Measurements from ENCODE around the gene TLR5. TPM values are rescaled to one million over a fixed set of nuclear protein-coding genes. Genes with fewer than 3 reads are reported as not detected.
A peak's percentile ranks its signal among the peaks of the same experiment; 100 is the strongest.

Gene TLR5
- total RNA-seq, 1 donor from 2014 or later, result 15.5 TPM

DNA sequence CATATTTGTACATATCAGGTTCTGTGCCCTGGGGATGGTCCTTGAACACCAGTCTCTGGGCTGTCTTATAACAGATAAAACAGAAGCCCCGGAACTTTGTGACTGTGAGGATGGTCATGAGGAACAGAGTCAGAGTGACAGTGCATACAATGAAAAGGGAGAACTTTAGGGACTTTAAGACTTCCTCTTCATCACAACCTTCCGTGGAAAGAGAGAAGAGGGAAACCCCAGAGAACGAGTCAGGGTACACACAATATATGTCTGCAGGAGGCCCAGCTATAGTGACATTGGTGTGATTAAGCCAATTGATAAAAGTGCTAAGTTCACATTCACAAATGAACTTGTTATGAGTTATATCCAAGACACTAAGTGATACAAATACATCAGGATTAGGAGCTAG lies 32.1 kb downstream of the TLR5 start:
- DNase-seq (ENCODE audit: low spot score), result no peak

DNA sequence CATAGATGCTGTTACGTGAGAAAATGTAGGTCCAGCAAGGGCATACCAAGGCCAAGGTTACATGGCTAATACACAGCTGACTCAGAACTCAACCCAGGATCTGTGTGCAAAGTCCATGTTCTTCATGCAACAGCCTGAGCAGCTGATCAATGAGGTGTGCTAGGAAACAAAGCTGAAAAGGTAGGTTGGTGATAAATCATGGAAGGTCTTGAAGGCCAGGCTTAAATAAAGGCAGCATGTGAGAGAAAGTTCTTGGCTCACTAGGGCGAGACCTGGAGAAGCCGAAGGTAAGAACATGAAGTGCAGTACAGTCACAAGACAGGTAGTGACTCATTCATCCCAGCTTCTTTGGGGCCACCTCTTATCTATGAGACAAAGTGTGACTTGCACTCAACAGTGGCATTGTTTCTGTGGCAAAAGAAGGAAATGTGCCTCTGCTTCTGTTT lies 33.4 kb downstream of the TLR5 start:
- DNase-seq (ENCODE audit: low spot score), result peak; percentile 86

DNA sequence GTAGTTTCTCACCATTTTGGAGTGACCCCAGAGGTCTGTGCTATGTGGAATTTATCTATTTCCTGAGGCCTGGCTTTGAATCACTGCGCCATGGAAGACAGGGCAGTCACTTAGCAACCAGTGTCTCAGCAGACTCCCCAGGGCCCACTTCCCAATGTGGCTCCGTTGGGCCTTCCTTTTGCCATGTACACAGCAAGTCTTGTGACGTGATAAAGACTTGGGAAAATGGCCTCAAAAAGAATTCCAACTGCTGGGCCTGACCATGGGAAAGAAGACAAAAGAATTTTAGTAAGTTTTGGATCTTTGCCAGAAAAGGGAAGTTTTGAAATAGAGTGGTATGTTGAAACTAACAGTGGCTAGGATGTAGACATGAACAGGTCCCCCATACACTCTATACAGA lies 36.2 kb downstream of the TLR5 start:
- no peak for DNase-seq (ENCODE audit: low spot score)

DNA sequence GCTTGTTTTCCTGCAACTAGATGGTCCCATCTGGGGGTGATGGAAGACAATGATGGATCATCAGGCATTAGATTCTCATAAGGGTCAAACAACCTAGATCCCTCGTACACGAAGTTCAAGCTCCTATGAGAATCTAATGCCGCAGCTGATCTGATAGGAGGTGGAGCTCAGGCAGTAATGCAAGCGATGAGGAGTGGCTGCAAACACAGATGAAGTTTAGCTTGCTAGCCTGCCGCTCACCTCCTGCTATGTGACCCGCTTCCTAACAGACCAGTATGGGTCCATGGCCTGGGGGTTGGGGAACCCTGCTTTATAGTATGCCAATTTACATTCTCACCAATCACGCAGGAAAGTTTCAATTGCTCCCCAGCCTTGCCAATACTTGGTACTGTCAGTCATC lies 37.5 kb downstream of the TLR5 start:
- no peak for DNase-seq (ENCODE audit: low spot score)

DNA sequence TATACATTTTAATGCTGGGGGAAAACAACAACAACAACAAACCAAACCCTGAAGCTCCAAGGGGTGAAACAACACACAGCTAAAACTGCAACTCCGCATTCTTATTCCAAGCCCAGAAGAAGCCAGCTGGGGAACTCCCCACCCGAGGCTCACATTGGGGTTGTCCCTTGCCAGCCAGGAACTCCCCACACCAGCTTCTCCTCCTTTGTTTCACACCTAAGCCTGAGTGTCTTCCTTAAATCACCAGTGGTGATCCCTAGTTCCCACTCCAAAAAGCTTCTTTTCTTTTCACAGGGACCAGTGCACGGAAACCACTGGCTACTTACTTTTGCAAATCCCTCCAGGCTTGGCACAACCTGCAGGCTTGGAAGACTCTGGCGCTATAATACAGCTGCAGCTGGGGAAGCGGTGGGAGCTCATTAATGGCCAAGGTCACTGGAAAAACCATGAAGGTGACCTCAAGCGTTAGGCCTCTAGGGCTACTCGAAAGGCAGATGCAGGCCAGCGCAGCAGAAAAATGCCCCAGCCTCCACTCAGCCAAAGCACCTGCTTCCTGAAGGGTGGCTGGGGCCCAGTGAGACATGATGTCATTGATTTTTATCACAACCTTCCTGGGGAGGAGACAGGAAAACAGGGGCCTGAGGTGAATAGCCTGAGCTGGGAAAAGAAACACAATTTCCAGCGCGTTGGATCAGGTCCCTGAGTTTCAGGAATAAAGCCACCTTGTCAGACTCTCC lies 40.1 kb downstream of the TLR5 start:
- DNase-seq (ENCODE audit: low spot score), result peak; percentile 65

DNA sequence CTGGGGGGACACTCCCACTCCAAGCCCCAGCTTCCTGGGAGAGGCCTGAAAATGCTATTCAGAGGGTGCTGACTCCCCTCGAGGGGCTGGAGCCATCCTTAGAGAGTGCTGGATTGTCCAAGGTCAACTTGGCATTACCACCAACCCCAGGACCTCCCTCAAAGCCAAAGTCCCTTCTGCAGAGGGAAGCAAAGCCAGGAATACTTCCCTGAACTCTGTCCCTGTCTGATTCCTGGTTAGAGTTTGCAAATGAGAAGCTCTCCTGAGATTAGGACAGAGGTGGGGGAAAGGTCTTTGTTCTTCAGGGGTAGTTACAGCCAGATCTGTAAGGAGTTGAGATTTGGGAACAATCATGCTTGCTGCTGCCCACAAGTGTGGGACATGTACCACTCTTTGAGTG lies 45.3 kb downstream of the TLR5 start:
- no peak for DNase-seq (ENCODE audit: low spot score)

GRCh38 chr1:223095870-223096269 lies 47.2 kb downstream of the TLR5 start:
- no peak for DNase-seq (ENCODE audit: low spot score)

DNA sequence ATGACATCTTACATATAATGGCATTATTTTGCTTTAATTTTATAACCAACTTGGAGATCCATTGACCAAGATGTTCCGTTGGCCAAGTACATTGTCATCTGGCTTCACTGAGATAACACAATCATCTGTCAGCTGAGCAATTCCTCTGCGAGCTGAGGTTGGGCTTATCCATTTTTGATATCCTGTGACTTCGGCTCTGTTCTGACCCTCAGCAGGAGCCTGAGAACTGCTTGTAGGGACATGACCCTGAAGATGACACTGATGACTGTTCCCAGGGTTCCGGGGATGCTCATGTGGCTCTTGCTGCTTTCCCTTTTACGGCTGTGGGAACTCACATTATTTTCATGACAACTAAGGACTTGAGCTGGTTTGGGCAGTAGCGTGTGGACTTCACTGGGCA lies 51.2 kb downstream of the TLR5 start:
- DNase-seq (ENCODE audit: low spot score), result no peak

- DNase-seq (ENCODE audit: low spot score), result no peak
These were observed 53.8 kb downstream of the TLR5 start for GRCh38 chr1:223089250-223089649.

GRCh38 chr1:223088713-223089240 lies 54.3 kb downstream of the TLR5 start:
- DNase-seq (ENCODE audit: low spot score), result no peak

GRCh38 chr1:223087291-223088255 lies 55.5 kb downstream of the TLR5 start:
- DNase-seq (ENCODE audit: low spot score), result peak; percentile 31

DNA sequence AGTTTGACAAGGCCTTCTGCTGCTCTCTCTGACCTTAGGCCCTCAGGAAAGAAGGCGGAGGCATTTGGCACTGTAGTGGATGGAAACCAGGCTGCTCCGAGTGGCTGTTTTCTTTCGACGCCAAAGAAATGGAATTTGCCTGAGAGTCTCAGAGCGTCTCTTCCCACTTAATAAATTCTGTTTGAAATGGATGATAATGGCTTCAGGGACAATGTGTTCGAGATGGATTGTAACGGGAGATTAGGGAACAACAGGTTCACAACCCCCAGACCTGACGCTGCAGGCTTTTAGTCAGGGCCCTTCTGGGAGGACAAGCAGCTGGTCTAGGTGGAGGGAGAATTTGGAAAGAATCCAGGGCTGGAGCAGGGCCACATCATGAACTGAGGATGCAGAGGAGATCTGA lies 58.6 kb downstream of the TLR5 start:
- no peak for DNase-seq (ENCODE audit: low spot score)

- DNase-seq (ENCODE audit: low spot score), result no peak
These were observed 59.2 kb downstream of the TLR5 start for GRCh38 chr1:223083831-223084230.

DNA sequence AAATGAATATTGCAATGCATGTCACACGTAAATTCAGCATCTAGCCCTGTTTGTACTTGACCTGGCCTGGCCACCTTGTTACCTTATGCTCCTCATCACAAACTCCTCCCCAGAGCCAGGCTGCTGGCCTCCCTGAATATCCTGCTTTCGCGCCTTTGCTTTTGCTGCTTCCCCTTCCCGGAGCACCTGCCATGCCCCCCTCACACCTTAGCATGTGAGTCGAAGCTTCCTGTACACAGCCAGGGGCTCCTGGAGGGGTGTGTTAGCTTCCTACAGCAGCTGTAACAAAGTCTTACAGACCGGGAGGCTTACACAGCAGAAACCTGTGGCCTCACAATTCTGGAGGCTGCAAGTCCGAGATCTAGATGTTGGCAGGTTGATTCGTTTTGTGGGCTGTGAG lies 60.1 kb downstream of the TLR5 start:
- DNase-seq (ENCODE audit: low spot score), result no peak

GRCh38 chr1:223081181-223081994 lies 61.7 kb downstream of the TLR5 start:
- peak; percentile 96 for DNase-seq (ENCODE audit: low spot score)

DNA sequence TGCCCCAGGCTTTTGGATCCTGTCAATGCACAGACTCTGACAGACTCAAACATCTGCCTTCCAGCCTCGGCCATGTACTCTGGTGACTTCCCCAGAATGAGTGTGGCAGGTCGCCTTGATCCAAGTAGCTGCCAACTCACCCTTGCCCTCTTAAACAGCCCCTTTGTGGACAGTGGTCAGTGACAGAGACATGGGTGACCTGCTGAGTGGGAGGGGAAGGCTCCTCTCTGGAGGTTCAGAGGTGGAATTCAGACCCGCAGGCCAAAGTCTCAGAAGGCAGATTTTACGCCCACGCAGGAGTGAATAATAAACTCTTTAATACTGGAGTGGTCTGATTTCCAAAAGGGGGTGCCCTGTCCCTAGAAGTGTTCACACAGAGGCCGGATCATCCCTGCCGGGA lies 63.5 kb downstream of the TLR5 start:
- no peak for DNase-seq (ENCODE audit: low spot score)

GRCh38 chr1:223077247-223077833 lies 65.7 kb downstream of the TLR5 start:
- DNase-seq (ENCODE audit: low spot score), result no peak

- no peak for DNase-seq (ENCODE audit: low spot score)
These were observed 66.7 kb downstream of the TLR5 start for GRCh38 chr1:223076362-223076761.

- no peak for DNase-seq (ENCODE audit: low spot score)
These were observed 67.2 kb downstream of the TLR5 start for GRCh38 chr1:223075834-223076233.

DNA sequence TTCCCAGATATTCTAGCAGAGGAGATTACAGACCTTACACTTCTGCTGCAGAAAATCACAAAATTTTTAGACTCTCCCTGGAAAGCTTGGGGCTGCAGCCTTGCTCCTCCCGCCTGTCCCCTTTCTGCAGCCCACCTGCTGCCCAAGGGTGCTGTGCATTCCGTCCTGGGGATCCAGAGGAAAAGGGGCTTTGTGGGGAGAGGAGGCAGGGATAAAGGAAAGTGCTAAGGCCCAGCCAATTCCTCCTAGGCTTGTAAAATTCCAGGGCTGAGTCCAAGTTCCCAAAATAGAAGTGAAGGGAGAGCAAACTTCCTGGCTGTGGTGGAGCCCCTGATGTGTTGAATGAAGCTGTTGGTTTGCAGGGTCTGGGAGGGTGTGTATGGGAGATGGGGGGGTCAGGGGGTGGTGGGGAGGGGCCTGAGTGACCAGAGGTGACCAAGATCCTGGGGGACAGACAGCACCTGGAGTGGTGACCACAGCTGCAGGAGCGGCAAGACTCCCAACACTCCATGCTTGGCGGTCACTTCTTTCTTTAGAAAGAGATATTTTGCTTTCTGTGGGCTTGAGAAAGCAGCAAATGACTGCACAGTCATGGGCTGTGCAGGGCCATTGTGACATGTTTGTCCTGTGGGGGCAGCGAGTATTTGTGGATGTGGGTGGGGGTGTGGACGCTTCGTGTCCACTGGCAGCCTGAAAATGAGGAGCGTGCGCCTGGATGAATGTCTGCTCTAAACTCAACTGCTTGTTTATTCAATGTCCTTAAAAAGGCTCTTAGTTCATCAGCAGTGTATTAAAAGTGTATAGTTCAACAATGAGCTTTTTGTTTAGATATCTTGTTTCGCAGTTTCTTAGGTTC lies 68.4 kb downstream of the TLR5 start:
- DNase-seq (ENCODE audit: low spot score), result no peak
